Vagina (tissue), 2 donors: Measurements from ENCODE around the gene DNASE1L1. TPM values are rescaled to one million over a fixed set of nuclear protein-coding genes. Genes with fewer than 3 reads are reported as not detected.

Experiments used
- DNase-seq, 2 donors: peaks; one replicate each; pipeline ENCODE4 v3.0.0-alpha.2; 2017; ENCODE audit errors: extremely low spot score in 2 of 2
- H3K27ac ChIP-seq: fragments of 200-600 bp; sonication (generic); one replicate; pipeline ENCODE4 v1.5.1; 2019
- H3K27me3 ChIP-seq: fragments of 200-600 bp; sonication (generic); one replicate; pipeline ENCODE4 v1.5.1; 2019
- H3K36me3 ChIP-seq, 2 donors: fragments of 200-600 bp; sonication (generic); one replicate each; pipeline ENCODE4 v1.5.1; 2017 to 2019
- H3K4me1 ChIP-seq: fragments of 200-600 bp; sonication (generic); one replicate; pipeline ENCODE4 v1.5.1; 2019
- H3K4me3 ChIP-seq, 2 donors: fragments of 200-600 bp; sonication (generic); 1 replicate in 1 of 2; 2 replicates in 1 of 2; pipeline ENCODE4 v1.5.1; 2016 to 2019
- H3K9me3 ChIP-seq: fragments of 200-600 bp; sonication (generic); one replicate; pipeline ENCODE4 v1.5.1; 2019
- CTCF ChIP-seq, 3 experiments: fragments of 450-650 bp in 2 of 3; fragments of 200-600 bp in 1 of 3; sonication (generic) in 1 of 3; IDR thresholded peaks; one replicate each; pipeline ENCODE4 v1.5.1; 2017 to 2019; ENCODE audit warnings: antibody characterized with exemption in 3 of 3, mild to moderate bottlenecking in 2 of 3, moderate library complexity in 2 of 3
- POLR2A ChIP-seq, 2 donors: fragments of 450-650 bp; IDR thresholded peaks; one replicate each; pipeline ENCODE4 v1.6.1; 2017; ENCODE audit warnings: antibody characterized with exemption in 2 of 2, mild to moderate bottlenecking in 2 of 2, moderate library complexity in 2 of 2
- POLR2AphosphoS5 ChIP-seq, 2 donors: sonication (generic); formaldehyde crosslinking; IDR thresholded peaks; one replicate each; pipeline ENCODE4 v1.9.0; 2017; ENCODE audit warnings: antibody characterized with exemption in 2 of 2, mild to moderate bottlenecking in 2 of 2, low read depth in 1 of 2; ENCODE audit not compliant: insufficient read depth in 1 of 2
- intact Hi-C: fragments of 100-400 bp; cut with DNase I; formaldehyde crosslinking; loops from one replicate; pipeline ENCODE4 v1.15.1; 2023
- total RNA-seq: library from RNA; depleted of rRNA; stranded (reverse); fragments of >200 nt; gene quantifications from one replicate; pipeline ENCODE4 v1.2.3, GENCODE V29; 2016

The DNASE1L1 gene
- total RNA-seq, 1 donor from 2014 or later, result 52.1 TPM

GRCh38 chrX:154360155-154360713 is 48.8 kb downstream of the DNASE1L1 start:
- Histone ChIP-seq H3K27ac (no peak overlapping the region), H3K4me3 (no peak overlapping the region), H3K36me3 (peaks cover 0 to 79% of the 10 kb centered on the region in 2 donors), H3K27me3 (no peaks in the 10 kb centered on the region), H3K9me3 (no peaks in the 10 kb centered on the region), H3K4me1 (peaks cover 3% of the 10 kb centered on the region)
- intact Hi-C loops, result no loop called here
- DNase-seq, result no peak
- TF ChIP-seq CTCF (IDR thresholded peaks at IDR 0.05), result no peak
- no peak for TF ChIP-seq POLR2A (IDR thresholded peaks at IDR 0.05)
- TF ChIP-seq POLR2AphosphoS5 (IDR thresholded peaks at IDR 0.05; ENCODE audit: insufficient read depth in 1 of 2, low read depth in 1 of 2), result no peak

GRCh38 chrX:154359362-154360154 is 49.5 kb downstream of the DNASE1L1 start:
- TF ChIP-seq POLR2A (IDR thresholded peaks at IDR 0.05) (no peak), CTCF (IDR thresholded peaks at IDR 0.05) (no peak)
- H3K4me1 ChIP-seq, result peaks cover 3% of the 10 kb centered on the region
- no peak overlapping the region for H3K27ac ChIP-seq

GRCh38 chrX:154358829-154359228 is 50.2 kb downstream of the DNASE1L1 start:
- H3K4me3 ChIP-seq, result no peak overlapping the region
- no peaks in the 10 kb centered on the region for H3K9me3 ChIP-seq
- H3K4me1 ChIP-seq, result peaks cover 3% of the 10 kb centered on the region
- intact Hi-C loops, result no loop called here
- TF ChIP-seq POLR2A (IDR thresholded peaks at IDR 0.05), result no peak
- TF ChIP-seq POLR2AphosphoS5 (IDR thresholded peaks at IDR 0.05; ENCODE audit: insufficient read depth in 1 of 2, low read depth in 1 of 2), result no peak
- no peak for TF ChIP-seq CTCF (IDR thresholded peaks at IDR 0.05)
- peaks cover 0 to 79% of the 10 kb centered on the region in 2 donors for H3K36me3 ChIP-seq
- H3K27me3 ChIP-seq, result no peaks in the 10 kb centered on the region
- no peak overlapping the region for H3K27ac ChIP-seq
- no peak for DNase-seq

More at GRCh38 chrX:154359362-154360154, 49.5 kb downstream of the DNASE1L1 start:
- peaks cover 0 to 79% of the 10 kb centered on the region in 2 donors for H3K36me3 ChIP-seq
- H3K4me3 ChIP-seq, result no peak overlapping the region
- intact Hi-C loops, result no loop called here
- H3K9me3 ChIP-seq, result no peaks in the 10 kb centered on the region
- DNase-seq, result no peak
- no peaks in the 10 kb centered on the region for H3K27me3 ChIP-seq

GRCh38 chrX:154358011-154358410 is 51.0 kb downstream of the DNASE1L1 start:
- peaks cover 0 to 80% of the 10 kb centered on the region in 2 donors for H3K36me3 ChIP-seq

More at GRCh38 chrX:154358011-154358410, 51.0 kb downstream of the DNASE1L1 start:
- DNase-seq, result no peak
- intact Hi-C loops, result no loop called here
- H3K4me3 ChIP-seq, result no peak overlapping the region
- TF ChIP-seq CTCF (IDR thresholded peaks at IDR 0.05) (no peak), POLR2A (IDR thresholded peaks at IDR 0.05) (no peak), POLR2AphosphoS5 (IDR thresholded peaks at IDR 0.05; ENCODE audit: insufficient read depth in 1 of 2, low read depth in 1 of 2) (no peak)
- H3K9me3 ChIP-seq, result no peaks in the 10 kb centered on the region
- no peaks in the 10 kb centered on the region for H3K27me3 ChIP-seq
- H3K4me1 ChIP-seq, result peaks cover 3% of the 10 kb centered on the region
- no peak overlapping the region for H3K27ac ChIP-seq
